ENCODE data around the gene PHF12.
"Not testable (repeated sequence)": the region's sequence is repeated elsewhere in the genome, so short reads cannot be mapped to it uniquely, and the experiment has no call there.

Gene PHF12

GRCh38 chr17:28951991-28952975, 965 bp upstream of the PHF12 start:
- peak; percentile 98 for DNase-seq

DNA sequence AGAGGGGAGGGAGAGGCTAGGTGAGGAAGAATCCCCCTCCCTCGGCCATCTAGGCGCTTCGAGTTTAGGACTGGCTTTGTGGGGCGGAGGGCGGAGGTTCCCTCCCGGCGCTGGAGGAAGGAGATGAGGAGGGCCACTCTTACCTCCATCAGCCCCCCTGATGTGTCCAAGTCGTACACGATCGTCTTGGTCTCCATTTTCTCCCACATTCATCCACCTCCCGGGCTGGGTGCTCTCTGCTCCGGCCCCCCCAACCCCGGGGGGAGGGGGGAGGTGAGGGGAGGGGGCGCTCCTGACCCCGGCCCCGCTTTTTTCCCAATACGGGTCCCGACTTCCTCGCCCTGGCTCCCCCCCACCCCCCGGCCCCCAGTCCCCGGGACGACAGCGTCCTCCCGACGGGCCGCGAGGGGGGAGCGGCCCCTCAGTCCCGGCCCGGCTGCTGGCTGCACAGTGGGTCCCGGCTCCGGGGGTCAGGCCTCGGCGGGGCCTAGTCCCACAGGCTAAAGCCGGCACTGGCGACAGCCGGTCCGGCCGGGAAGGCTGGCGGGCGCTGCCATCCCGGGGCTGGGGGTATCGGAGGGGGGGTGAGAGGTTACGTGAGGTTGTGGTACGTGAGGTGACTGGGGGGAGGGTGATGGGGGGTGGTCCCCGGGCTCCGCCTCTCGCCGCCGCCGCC, 428 bp downstream of the PHF12 start:
- DNase-seq, result no peak

GRCh38 chr17:28950017-28950751, 1.1 kb downstream of the PHF12 start:
- peak; percentile 46 for DNase-seq

GRCh38 chr17:28949185-28950016, 1.9 kb downstream of the PHF12 start:
- DNase-seq, result peak; percentile 52

GRCh38 chr17:28948873-28949184, 2.5 kb downstream of the PHF12 start:
- DNase-seq, result no peak

DNA sequence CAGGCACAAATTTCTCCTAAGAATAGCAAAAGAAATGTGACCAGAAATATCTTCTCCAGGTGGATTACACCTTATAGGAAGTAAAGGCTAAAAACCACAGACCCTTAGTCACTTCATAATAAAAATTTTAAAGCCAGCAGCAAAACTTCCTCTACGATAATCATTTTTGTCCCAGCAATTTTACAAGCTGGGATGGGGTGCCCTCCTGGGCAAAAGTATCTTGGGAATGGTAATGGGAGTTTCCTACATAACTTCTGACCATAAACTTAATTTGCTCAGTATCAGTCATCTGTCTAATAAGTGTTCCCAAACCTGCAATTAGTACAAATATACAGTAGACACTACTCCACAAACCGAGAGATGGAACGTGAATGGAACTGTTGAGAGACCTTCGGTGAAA, 3.0 kb downstream of the PHF12 start:
- DNase-seq, result no peak

DNA sequence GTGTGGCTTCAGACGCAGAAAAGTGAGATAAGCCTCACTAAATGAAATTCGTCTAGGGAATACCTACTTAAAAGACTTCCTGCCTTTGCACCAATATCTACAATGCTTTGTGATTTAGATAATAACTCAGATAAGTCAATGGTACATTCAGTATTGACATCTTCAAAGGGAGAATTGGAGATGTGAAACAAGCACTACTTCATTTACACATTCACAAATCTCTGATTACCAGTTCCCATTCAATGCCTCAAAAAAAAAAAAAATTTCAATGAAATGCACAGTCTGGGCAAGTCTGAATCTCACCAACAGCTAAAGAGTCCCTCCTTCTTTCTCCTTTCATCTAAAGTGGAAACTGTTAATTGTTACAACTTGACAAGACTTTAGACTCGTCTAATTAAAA, 3.7 kb downstream of the PHF12 start:
- no peak for DNase-seq

- DNase-seq, result no peak
Observed at GRCh38 chr17:28946239-28946638, 5.1 kb downstream of the PHF12 start.

GRCh38 chr17:28944862-28945741, 6.2 kb downstream of the PHF12 start:
- no peak for DNase-seq

GRCh38 chr17:28944343-28944742, 7.0 kb downstream of the PHF12 start:
- no peak for DNase-seq

DNA sequence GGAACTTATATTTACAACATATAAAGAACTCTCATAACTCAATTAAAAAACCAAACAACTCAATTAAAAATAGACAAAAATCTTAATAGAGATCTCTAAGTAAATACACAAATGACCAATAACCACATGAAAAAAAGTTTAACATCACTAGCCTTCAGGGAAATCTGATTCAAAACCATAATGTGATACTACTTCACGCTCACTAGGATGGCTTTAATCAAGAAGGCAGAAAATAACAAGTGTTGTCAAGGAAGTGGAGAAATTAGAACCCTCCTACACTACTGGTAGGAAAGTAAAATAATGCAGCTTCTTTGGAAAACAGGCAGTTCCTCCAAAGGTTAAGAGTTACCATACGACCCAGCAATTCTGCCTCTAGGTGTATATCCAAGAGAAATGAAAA, 8.4 kb downstream of the PHF12 start:
- no peak for DNase-seq

DNA sequence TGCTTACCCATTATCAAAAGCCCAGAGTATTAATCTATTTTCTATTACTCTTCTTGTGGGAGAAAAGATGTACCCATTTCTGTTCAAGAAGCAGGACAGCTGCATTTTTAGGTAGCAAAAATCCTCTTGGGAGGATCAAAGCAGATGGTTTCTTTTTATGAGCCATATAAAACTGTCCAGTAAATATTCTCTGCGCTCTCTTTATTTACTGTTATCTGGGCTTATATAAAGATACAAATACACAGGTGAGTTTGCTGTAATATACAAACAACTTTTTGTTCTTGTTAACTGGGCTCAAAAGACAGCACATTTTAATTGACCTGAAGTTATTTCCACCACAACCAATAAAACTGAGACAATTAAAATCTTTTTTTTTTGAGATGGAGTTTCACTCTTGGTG, 10.1 kb downstream of the PHF12 start:
- no peak for DNase-seq

DNA sequence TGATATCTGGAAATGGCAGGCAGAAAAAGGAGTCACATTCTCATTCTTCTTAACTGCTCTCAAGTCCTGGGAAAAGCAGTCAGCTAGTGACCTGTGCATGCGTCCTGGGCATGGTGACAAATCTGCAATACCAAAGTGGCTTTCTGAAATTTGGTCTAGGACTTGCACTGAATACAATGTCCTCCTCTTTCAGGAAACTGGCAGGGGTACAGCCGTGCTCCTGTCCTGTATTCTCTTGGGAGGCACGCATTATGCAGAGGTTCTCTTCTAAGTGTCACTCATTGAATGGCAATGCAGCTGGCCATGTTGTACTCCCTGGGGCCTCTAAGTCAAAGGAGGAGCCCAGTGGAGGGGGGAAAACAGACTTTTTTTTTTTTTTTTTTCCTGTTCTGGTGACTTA, 10.6 kb downstream of the PHF12 start:
- DNase-seq, result no peak

- DNase-seq, result no peak
Observed at GRCh38 chr17:28940142-28940541, 11.2 kb downstream of the PHF12 start.

- DNase-seq, result no peak
Observed at GRCh38 chr17:28938552-28938951, 12.8 kb downstream of the PHF12 start.

DNA sequence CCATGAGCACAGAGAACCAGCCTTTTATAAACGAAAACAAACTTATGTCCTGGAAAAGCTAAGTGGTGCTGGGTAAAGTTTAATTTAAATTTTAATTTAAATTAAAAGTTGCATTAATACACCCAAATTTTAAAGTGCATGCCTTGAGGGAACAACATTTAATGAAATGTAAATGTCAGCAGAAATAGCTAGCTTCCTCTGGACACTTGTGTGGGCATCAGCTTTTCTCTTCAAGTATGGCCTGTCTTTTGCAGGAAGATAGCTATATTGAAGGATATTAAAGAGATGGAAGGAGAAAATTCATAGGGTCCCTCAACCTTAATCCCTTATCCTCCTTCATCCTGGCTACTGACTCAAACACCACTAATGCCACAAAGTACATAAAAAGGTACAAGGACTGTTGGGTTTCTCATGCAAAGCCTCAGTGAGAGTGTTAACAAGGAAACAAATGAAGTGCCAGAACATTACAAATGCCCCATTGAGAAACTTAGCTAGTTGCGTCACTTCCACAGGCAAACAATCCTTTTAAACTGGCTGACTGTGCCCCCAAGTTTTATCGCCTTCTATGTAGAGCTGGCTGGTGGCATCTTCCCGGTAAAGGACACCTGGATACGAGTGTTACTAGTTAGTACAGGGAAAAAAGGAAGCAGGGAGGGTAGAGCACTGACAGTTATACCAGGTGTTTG, 14.1 kb downstream of the PHF12 start:
- no peak for DNase-seq

DNA sequence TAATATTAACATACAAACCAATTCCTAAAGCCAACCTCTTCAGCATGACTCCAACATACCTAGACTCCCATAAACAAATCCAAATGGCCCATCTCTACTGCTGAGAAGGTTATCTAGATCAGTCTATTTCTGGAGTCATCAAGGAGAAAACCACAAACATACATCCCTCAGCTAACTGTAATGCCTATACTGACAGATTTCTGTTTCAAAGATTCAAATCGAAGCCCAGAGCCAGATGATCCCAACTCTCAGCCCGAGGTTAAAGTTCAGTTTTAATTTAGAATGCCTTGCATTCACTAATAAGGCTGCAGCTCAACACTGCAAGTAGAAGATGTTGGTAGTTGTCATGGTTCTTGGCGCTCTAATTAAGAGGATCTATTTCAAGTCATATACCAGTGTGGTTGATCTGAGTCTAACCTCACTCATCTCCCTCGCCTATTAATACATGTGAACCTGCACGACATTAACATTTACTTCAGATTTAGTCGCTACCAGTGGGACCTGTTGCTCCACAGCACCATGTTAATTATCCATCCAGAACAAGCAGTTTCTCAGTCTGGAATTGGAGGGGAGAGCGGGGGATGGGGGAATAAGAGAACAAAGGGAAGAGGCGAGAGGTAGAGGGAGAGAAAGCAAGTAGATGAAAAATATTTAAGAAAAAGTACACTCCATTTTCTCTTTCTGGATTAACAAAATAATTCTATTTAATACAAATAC, 15.4 kb downstream of the PHF12 start:
- DNase-seq, result no peak

DNA sequence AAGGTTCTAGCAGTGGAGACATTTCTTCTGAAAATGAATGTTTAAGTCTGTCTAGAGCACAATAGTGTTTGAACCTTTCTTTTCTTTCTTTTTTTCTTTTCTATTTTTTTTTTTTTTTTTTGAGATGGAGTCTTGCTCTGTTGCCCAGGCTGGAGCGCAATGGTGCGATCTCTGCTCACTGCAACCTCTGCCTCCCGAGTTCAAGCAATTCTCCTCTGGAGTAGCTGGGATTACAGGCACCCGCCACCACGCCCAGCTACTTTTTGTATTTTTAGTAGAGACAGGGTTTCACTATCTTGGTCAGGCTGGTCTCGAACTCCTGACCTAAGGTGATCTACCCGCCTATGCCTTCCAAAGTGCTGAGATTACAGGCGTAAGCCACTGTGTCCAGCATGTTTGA, 16.8 kb downstream of the PHF12 start:
- not testable (repeated sequence) for DNase-seq

DNA sequence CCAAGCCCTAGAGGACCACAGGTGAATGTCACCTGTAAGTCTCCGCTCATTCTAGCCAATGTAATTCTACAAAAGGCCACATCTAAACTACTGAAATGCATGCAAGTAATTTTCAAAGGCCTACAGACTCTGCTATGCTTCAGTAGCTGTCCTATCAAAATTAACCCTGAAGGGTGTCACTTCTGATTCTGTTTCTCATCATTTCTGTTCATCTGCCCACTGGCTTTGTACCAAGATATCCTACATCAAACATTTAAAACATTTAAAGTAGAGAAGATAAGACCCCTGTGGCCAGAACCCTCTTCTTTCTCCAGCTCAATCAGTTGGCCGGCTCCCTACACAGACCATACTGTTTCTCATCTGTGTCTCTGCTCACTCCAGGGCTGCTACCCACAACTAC, 21.5 kb downstream of the PHF12 start:
- no peak for DNase-seq

- no peak for DNase-seq
Observed at GRCh38 chr17:28928061-28928460, 23.3 kb downstream of the PHF12 start.

Data from RPMI8226 (cell line).